Measurements from ENCODE around the gene USE1.

- no peak for TF ChIP-seq POLR2AphosphoS5 (IDR thresholded peaks at IDR 0.05)
- no peak for TF ChIP-seq CTCF (IDR thresholded peaks at IDR 0.05)
- no peak for TF ChIP-seq POLR2A (IDR thresholded peaks at IDR 0.05)
Measured at GRCh38 chr19:17172624-17173345, 42.4 kb upstream of the USE1 start.

All from breast epithelium (tissue), 3 donors.